ENCODE measurements around the gene GPBP1. TPM values are rescaled to one million over a fixed set of nuclear protein-coding genes. Genes with fewer than 3 reads are reported as not detected.

GPBP1 gene
- total RNA-seq, 1 experiment from 2014 or later: 112 TPM

GRCh38 chr5:57247765-57248164 lies 73.9 kb downstream of the GPBP1 start:
- Histone ChIP-seq H3K4me1 (ENCODE audit: insufficient read depth, low read length) (no peaks in the 10 kb centered on the region), H2BK12ac (ENCODE audit: insufficient read length, low read depth, low read length) (no peak overlapping the region), H3K4ac (ENCODE audit: low read depth, low read length) (no peak overlapping the region), H2AFZ (ENCODE audit: low read length) (no peak overlapping the region), H4K20me1 (ENCODE audit: control insufficient read depth, insufficient read depth, insufficient read length) (no peaks in the 10 kb centered on the region), H4K91ac (ENCODE audit: insufficient read length, low read depth, low read length) (no peak overlapping the region), H3K27ac (ENCODE audit: insufficient read length, low read depth, low read length) (no peak overlapping the region), H2BK15ac (ENCODE audit: low read depth, low read length) (no peak overlapping the region), H4K8ac (replicated peaks; ENCODE audit: insufficient read length, low read depth, low read length) (no peak overlapping the region), H3K56ac (ENCODE audit: insufficient read length, low read depth, low read length) (no peak overlapping the region), H2BK5ac (ENCODE audit: insufficient read length, low read length) (no peak overlapping the region), H2BK120ac (ENCODE audit: low read depth, low read length, poor library complexity, severe bottlenecking) (no peak overlapping the region), H3K14ac (ENCODE audit: insufficient read depth, low read length) (no peak overlapping the region), H3K9me3 (ENCODE audit: control insufficient read depth, low read depth, low read length) (no peaks in the 10 kb centered on the region), H3K79me1 (ENCODE audit: insufficient read depth, low read depth, low read length, poor library complexity, severe bottlenecking) (no peaks in the 10 kb centered on the region), H3K9ac (ENCODE audit: extremely low read depth, insufficient read length, low read length) (no peak overlapping the region), H2BK20ac (ENCODE audit: low read depth, low read length, poor library complexity, severe bottlenecking) (no peak overlapping the region), H2AK5ac (ENCODE audit: insufficient read length, low read length) (no peak overlapping the region), H3K4me2 (ENCODE audit: insufficient read depth, insufficient read length, low read length) (no peak overlapping the region), H3K79me2 (ENCODE audit: insufficient read depth, low read length) (no peaks in the 10 kb centered on the region; the same call in 1 of the 2 replicates), H3K27me3 (ENCODE audit: insufficient read depth, low read length) (no peaks in the 10 kb centered on the region), H3K23me2 (ENCODE audit: insufficient read length, low read depth, low read length, poor library complexity, severe bottlenecking) (no peaks in the 10 kb centered on the region), H3T11ph (ENCODE audit: low read length) (no peak overlapping the region), H3K18ac (ENCODE audit: insufficient read length, low read depth, low read length) (no peak overlapping the region), H3K23ac (ENCODE audit: insufficient read length, low read depth, low read length) (no peak overlapping the region), H4K5ac (ENCODE audit: insufficient read length, low read depth, low read length) (no peak overlapping the region)
- no peaks in the 10 kb centered on the region for H3K27me3 Mint-ChIP-seq (ENCODE audit: low read depth)
- no peaks in the 10 kb centered on the region; a peak in 1 of 5 replicates for H3K9me3 Mint-ChIP-seq
- no peak overlapping the region for H3K4me3 Mint-ChIP-seq
- peaks cover 46 to 71% (median 71%) of the 10 kb centered on the region in 3 experiments for H3K36me3 Mint-ChIP-seq (ENCODE audit: insufficient read depth in 1 of 3, low read depth in 3 of 3)
- H3K27ac Mint-ChIP-seq: no peak overlapping the region
- no peak for DNase-seq
- WGBS (ENCODE audit: extremely low coverage, insufficient read length, low lambda C conversion rate): no CpG with 5 or more reads among the region's 2 CpGs
- no peak for TF ChIP-seq CTCF (conservative IDR thresholded peaks at IDR 0.05)
- H3K4me1 Mint-ChIP-seq: peaks cover 9% of the 10 kb centered on the region in 2 experiments; a peak in 3 of 4 replicates
